Gastrocnemius medialis (tissue), 4 donors: Measurements from ENCODE around the gene HHLA2. TPM values are rescaled to one million over a fixed set of nuclear protein-coding genes. Genes with fewer than 3 reads are reported as not detected.

Source experiments
- ATAC-seq, 2 donors: fragments of 150-250 bp; one replicate each; pipeline ENCODE4 v1.9.1; 2016
- DNase-seq, 2 donors: peaks; one replicate each; pipeline ENCODE4 v3.0.0-alpha.2; 2019
- H3K27ac ChIP-seq, 4 donors: fragments of 200-600 bp; sonication (generic); 1 replicate in 1 of 4; 2 replicates in 3 of 4; pipeline ENCODE4 v1.5.1; 2016 to 2018; ENCODE audit warnings: mild to moderate bottlenecking in 2 of 4, moderate library complexity in 1 of 4
- H3K27me3 ChIP-seq, 3 donors: fragments of 200-600 bp; sonication (generic) in 2 of 3; 1 replicate in 1 of 3; 2 replicates in 2 of 3; pipeline versions ENCODE4 v1.5.1 to v1.6.0; 2016 to 2019; ENCODE audit warnings: mild to moderate bottlenecking in 1 of 3, moderate library complexity in 1 of 3
- H3K36me3 ChIP-seq, 2 donors: fragments of 200-600 bp; sonication (generic) in 1 of 2; one replicate each; pipeline ENCODE4 v1.5.1; 2017 to 2018
- H3K4me1 ChIP-seq, 2 donors: fragments of 200-600 bp; sonication (generic) in 1 of 2; one replicate each; pipeline ENCODE4 v1.5.1; 2016 to 2017; ENCODE audit warnings: mild to moderate bottlenecking in 2 of 2
- H3K4me3 ChIP-seq, 4 donors: fragments of 200-600 bp; sonication (generic) in 3 of 4; 1 replicate in 1 of 4; 2 replicates in 3 of 4; pipeline ENCODE4 v1.5.1; 2016 to 2019; ENCODE audit warnings: mild to moderate bottlenecking in 2 of 4
- H3K9me3 ChIP-seq, 3 donors: fragments of 200-600 bp; sonication (generic) in 2 of 3; 1 replicate in 1 of 3; 2 replicates in 2 of 3; pipeline ENCODE4 v1.5.1; 2016 to 2019
- CTCF ChIP-seq, 5 experiments: fragments of 450-650 bp in 3 of 5; fragments of 200-600 bp in 2 of 5; sonication (generic) in 2 of 5; IDR thresholded peaks in 4 of 5; conservative IDR thresholded peaks in 1 of 5; 1 replicate in 4 of 5; 2 replicates in 1 of 5; pipeline ENCODE4 v1.5.1; 2016 to 2019; ENCODE audit warnings: antibody characterized with exemption in 5 of 5, mild to moderate bottlenecking in 3 of 5, moderate library complexity in 3 of 5
- POLR2A ChIP-seq, 2 donors: fragments of 450-650 bp; IDR thresholded peaks; one replicate each; pipeline ENCODE4 v1.6.1; 2017; ENCODE audit warnings: antibody characterized with exemption in 2 of 2, mild to moderate bottlenecking in 2 of 2, moderate library complexity in 2 of 2
- in situ Hi-C, 4 donors: fragments of 200-750 bp; cut with MboI; loops; one replicate each; pipeline versions ENCODE4 v1.15.0 to v1.8.0; 2017; ENCODE audit warnings: low sequenced_read_pairs in 4 of 4
- intact Hi-C: fragments of 100-400 bp; cut with DNase I; formaldehyde crosslinking; loops from one replicate; pipeline ENCODE4 v1.15.1; 2023; ENCODE audit warnings: low total_unique reads
- total RNA-seq, 4 donors: library from RNA; depleted of rRNA; stranded (reverse); fragments of >200 nt; gene quantifications; one replicate each; pipeline versions ENCODE4 v1.1.0 to v1.2.3, GENCODE V29; 2016

The HHLA2 gene
- total RNA-seq, 4 donors from 2014 or later, result 0.49 TPM; not detected in 3

GRCh38 chr3:108297647-108298046, 1.3 kb downstream of the HHLA2 start:
- no peaks in the 10 kb centered on the region for H3K27me3 ChIP-seq
- H3K9me3 ChIP-seq, result no peaks in the 10 kb centered on the region
- intact Hi-C loops (no loop called here), in situ Hi-C loops (no loop called here)
- TF ChIP-seq POLR2A (IDR thresholded peaks at IDR 0.05) (no peak), CTCF (IDR thresholded peaks at IDR 0.05 in 4 of 5, conservative IDR thresholded peaks at IDR 0.05 in 1 of 5) (no peak)
- H3K27ac ChIP-seq, result no peak overlapping the region
- no peak overlapping the region for H3K4me3 ChIP-seq
- DNase-seq, result no peak
- H3K4me1 ChIP-seq, result no peaks in the 10 kb centered on the region
- ATAC-seq, result no peak
- no peaks in the 10 kb centered on the region for H3K36me3 ChIP-seq

- no peak overlapping the region for H3K4me3 ChIP-seq
- DNase-seq, result no peak
- H3K27ac ChIP-seq, result no peak overlapping the region
- no peaks in the 10 kb centered on the region for H3K9me3 ChIP-seq
- no peaks in the 10 kb centered on the region for H3K36me3 ChIP-seq
- ATAC-seq, result no peak
- H3K4me1 ChIP-seq, result no peaks in the 10 kb centered on the region
- intact Hi-C loops (no loop called here), in situ Hi-C loops (no loop called here)
- H3K27me3 ChIP-seq, result no peaks in the 10 kb centered on the region
- TF ChIP-seq CTCF (IDR thresholded peaks at IDR 0.05 in 4 of 5, conservative IDR thresholded peaks at IDR 0.05 in 1 of 5), result no peak
- no peak for TF ChIP-seq POLR2A (IDR thresholded peaks at IDR 0.05)
Measured at GRCh38 chr3:108298056-108298455, 1.7 kb downstream of the HHLA2 start.

GRCh38 chr3:108300103-108300849, 3.9 kb downstream of the HHLA2 start:
- Histone ChIP-seq H3K36me3 (no peaks in the 10 kb centered on the region), H3K4me1 (no peaks in the 10 kb centered on the region), H3K9me3 (no peaks in the 10 kb centered on the region), H3K27me3 (no peaks in the 10 kb centered on the region), H3K27ac (no peak overlapping the region), H3K4me3 (no peak overlapping the region)
- TF ChIP-seq CTCF (IDR thresholded peaks at IDR 0.05 in 4 of 5, conservative IDR thresholded peaks at IDR 0.05 in 1 of 5) (no peak), POLR2A (IDR thresholded peaks at IDR 0.05) (no peak)
- in situ Hi-C loops (no loop called here), intact Hi-C loops (no loop called here)
- no peak for ATAC-seq
- no peak for DNase-seq

GRCh38 chr3:108301695-108302404, 5.5 kb downstream of the HHLA2 start:
- H3K27me3 ChIP-seq, result no peaks in the 10 kb centered on the region
- no peak overlapping the region for H3K4me3 ChIP-seq
- TF ChIP-seq CTCF (IDR thresholded peaks at IDR 0.05 in 4 of 5, conservative IDR thresholded peaks at IDR 0.05 in 1 of 5) (no peak), POLR2A (IDR thresholded peaks at IDR 0.05) (no peak)
- no peak for ATAC-seq
- in situ Hi-C loops, result no loop called here
- DNase-seq, result no peak
- intact Hi-C loops, result no loop called here
- H3K4me1 ChIP-seq, result no peaks in the 10 kb centered on the region
- no peak overlapping the region for H3K27ac ChIP-seq
- H3K36me3 ChIP-seq, result no peaks in the 10 kb centered on the region
- no peaks in the 10 kb centered on the region for H3K9me3 ChIP-seq
